KOPT-K1 (cell line): ENCODE results near the gene GPNMB.

Experiments
- H3K27ac ChIP-seq: fragments of 200-600 bp; sonication (generic); 2 replicates; pipeline ENCODE4 v1.5.1; 2016; ENCODE audit warnings: antibody characterized with exemption, mild to moderate bottlenecking, low read depth, low read length; ENCODE audit not compliant: poor library complexity, severe bottlenecking
- H3K36me3 ChIP-seq: fragments of 200-600 bp; sonication (generic); 2 replicates; pipeline ENCODE4 v1.5.1; 2017; ENCODE audit warnings: antibody characterized with exemption, mild to moderate bottlenecking, low read length, moderate library complexity; ENCODE audit not compliant: insufficient read depth
- H3K9me3 ChIP-seq: fragments of 200-600 bp; sonication (generic); 2 replicates; pipeline ENCODE4 v1.5.1; 2017; ENCODE audit warnings: antibody characterized with exemption, low read length, mild to moderate bottlenecking; ENCODE audit not compliant: insufficient read depth, poor library complexity, severe bottlenecking

The GPNMB gene

GRCh38 chr7:23242935-23243334, 3.6 kb upstream of the GPNMB start:
- Histone ChIP-seq H3K36me3 (no peaks in the 10 kb centered on the region), H3K9me3 (no peaks in the 10 kb centered on the region), H3K27ac (no peak overlapping the region)

DNA sequence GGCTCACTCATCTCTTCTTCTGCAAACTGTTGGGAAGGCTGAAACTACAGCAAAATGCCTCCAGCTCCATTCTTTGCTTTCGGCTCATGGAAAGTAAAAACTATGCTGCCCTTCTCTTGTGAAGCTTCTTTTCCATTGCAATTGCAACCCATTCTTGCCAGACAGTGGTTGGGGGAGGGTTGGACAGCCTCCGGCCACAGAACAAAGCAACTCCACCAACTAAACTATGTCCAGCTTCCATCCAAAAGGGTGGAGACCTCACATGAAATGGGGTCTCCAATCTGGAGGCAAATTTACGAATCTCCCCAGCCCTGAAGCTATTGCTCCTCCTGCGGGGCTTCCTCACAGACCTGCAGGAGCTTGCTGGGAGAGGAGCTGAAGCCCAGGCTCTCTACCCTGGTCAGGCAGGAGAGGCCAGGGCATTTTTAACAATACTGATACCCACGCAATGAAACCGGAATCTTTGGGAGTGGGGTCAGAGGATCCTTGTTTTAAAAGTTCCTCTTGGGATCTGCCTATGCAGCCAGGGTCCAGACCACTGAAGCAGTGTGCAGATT, 549 bp downstream of the GPNMB start:
- Histone ChIP-seq H3K36me3 (no peaks in the 10 kb centered on the region), H3K27ac (no peak overlapping the region), H3K9me3 (peaks cover 12% of the 10 kb centered on the region)

- no peak overlapping the region for H3K27ac ChIP-seq
- H3K9me3 ChIP-seq, result peaks cover 12% of the 10 kb centered on the region
- H3K36me3 ChIP-seq, result no peaks in the 10 kb centered on the region
Measured at GRCh38 chr7:23247603-23248335, 1.2 kb downstream of the GPNMB start.

GRCh38 chr7:23249486-23249885, 2.9 kb downstream of the GPNMB start:
- H3K9me3 ChIP-seq, result peaks cover 12% of the 10 kb centered on the region
- H3K36me3 ChIP-seq, result no peaks in the 10 kb centered on the region
- no peak overlapping the region for H3K27ac ChIP-seq

DNA sequence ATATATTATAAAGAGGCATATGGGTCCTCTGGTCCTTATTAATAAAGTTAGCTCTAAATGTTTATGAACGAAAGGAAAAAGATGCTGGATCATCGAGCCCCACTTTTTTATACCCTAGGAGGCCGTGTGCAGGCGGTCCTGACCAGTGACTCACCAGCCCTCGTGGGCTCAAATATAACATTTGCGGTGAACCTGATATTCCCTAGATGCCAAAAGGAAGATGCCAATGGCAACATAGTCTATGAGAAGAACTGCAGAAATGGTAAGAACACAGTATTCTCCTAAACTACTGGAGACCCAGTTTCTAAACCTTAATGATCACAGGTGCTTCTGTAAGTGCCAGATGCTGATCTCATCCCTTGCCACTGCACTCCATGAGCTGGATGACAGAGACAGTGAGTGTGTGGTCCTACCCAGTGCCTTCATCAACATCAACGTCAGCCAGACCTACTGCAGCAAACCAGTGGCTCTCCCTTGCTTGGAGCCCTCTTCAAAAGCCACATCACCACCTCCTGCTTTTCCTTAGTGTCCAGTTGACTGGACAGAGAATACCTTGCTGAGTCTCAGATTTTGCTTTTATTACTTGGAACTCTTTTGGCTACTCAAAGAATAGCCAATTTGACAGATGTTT, 7.6 kb downstream of the GPNMB start:
- Histone ChIP-seq H3K27ac (no peak overlapping the region), H3K9me3 (peaks cover 12% of the 10 kb centered on the region), H3K36me3 (no peaks in the 10 kb centered on the region)

- Histone ChIP-seq H3K27ac (no peak overlapping the region), H3K9me3 (peaks cover 2% of the 10 kb centered on the region), H3K36me3 (no peaks in the 10 kb centered on the region)
Measured at GRCh38 chr7:23256731-23257130, 10.2 kb downstream of the GPNMB start.

DNA sequence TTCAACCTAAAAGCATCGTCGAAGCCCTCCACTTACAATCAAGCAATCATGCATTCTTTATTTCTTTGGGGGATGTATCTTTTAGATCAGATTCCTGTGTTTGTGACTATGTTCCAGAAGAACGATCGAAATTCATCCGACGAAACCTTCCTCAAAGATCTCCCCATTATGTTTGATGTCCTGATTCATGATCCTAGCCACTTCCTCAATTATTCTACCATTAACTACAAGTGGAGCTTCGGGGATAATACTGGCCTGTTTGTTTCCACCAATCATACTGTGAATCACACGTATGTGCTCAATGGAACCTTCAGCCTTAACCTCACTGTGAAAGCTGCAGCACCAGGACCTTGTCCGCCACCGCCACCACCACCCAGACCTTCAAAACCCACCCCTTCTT, 13.8 kb downstream of the GPNMB start:
- no peaks in the 10 kb centered on the region for H3K36me3 ChIP-seq
- no peaks in the 10 kb centered on the region for H3K9me3 ChIP-seq
- no peak overlapping the region for H3K27ac ChIP-seq

GRCh38 chr7:23261843-23262452, 15.4 kb downstream of the GPNMB start:
- H3K27ac ChIP-seq, result no peak overlapping the region
- no peaks in the 10 kb centered on the region for H3K9me3 ChIP-seq
- H3K36me3 ChIP-seq, result no peaks in the 10 kb centered on the region

- no peaks in the 10 kb centered on the region for H3K36me3 ChIP-seq
- H3K9me3 ChIP-seq, result no peaks in the 10 kb centered on the region
- H3K27ac ChIP-seq, result no peak overlapping the region
Measured at GRCh38 chr7:23264916-23265458, 18.4 kb downstream of the GPNMB start.

GRCh38 chr7:23266918-23267317, 20.3 kb downstream of the GPNMB start:
- H3K9me3 ChIP-seq, result no peaks in the 10 kb centered on the region
- no peak overlapping the region for H3K27ac ChIP-seq
- H3K36me3 ChIP-seq, result no peaks in the 10 kb centered on the region

- H3K9me3 ChIP-seq, result no peaks in the 10 kb centered on the region
- H3K36me3 ChIP-seq, result no peaks in the 10 kb centered on the region
- no peak overlapping the region for H3K27ac ChIP-seq
Measured at GRCh38 chr7:23267357-23267756, 20.8 kb downstream of the GPNMB start.

DNA sequence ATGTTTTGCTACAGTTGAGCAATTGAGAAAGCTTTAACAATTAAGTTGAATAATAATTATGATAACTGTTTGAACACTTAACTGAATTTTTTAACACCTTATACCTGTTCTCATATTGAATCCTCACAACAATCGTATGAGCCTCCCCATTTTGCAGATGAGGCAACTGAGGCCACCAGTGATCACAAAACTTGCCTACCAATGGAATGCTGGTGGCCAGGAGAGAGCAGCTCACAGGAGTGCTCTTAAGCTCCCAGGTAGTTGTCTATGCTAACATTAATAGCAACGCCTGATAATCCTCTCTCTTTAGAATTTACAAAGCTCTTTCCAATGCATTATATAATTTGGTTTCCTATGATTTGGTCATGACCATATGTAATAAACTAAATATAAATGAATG, 21.6 kb downstream of the GPNMB start:
- H3K9me3 ChIP-seq, result no peaks in the 10 kb centered on the region
- H3K27ac ChIP-seq, result no peak overlapping the region
- H3K36me3 ChIP-seq, result no peaks in the 10 kb centered on the region

DNA sequence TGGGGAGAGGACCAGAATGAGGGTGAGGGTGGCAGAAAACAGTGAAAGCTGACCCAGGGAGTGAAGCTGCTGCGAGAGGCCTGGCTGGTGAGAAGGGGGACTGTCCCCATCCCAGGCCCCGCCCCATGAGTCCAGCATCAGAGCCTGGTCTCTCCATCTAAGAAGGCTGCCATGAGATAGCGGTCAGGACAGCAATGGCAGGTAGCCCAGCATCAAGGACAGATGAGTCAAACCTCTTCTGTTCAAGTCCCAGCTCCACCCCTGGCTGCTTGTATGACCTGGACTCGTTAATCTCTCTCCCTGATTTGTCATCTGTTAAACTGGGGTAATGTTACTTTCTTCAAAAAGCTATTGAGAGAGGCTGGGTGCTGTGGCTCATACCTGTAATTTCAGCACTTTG, 22.2 kb downstream of the GPNMB start:
- H3K36me3 ChIP-seq, result no peaks in the 10 kb centered on the region
- H3K9me3 ChIP-seq, result no peaks in the 10 kb centered on the region
- no peak overlapping the region for H3K27ac ChIP-seq

DNA sequence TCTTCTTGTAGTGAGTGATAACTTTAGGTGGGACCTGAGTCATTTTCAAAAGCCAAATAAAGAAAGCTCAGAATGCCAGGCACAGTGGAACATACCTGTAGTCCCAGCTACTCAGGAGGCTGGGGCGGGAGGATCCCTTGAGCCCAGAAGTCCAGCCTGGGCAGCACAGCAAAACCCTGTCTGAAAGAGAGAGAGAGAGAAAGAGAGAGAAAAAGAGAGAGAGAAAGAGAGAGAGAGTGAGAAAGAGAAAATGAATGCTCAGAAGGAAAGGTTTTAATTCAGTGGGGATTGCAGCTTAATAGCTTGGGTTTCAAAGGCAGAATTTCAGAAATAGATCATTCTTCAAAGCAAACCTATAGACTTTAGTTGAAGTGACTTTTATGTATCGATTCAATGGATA, 25.7 kb downstream of the GPNMB start:
- H3K9me3 ChIP-seq, result no peaks in the 10 kb centered on the region
- no peak overlapping the region for H3K27ac ChIP-seq
- H3K36me3 ChIP-seq, result no peaks in the 10 kb centered on the region

GRCh38 chr7:23273141-23273599, 26.6 kb downstream of the GPNMB start:
- Histone ChIP-seq H3K9me3 (no peaks in the 10 kb centered on the region), H3K36me3 (no peaks in the 10 kb centered on the region), H3K27ac (no peak overlapping the region)
